Measurements from ENCODE around the gene AADACL4.
"Not testable (repeated sequence)": the region's sequence is repeated elsewhere in the genome, so short reads cannot be mapped to it uniquely, and the experiment has no call there.

Gene AADACL4

GRCh38 chr1:12712076-12712475 lies 68.2 kb downstream of the AADACL4 start:
- no peak for DNase-seq (ENCODE audit: low spot score)

GRCh38 chr1:12712929-12713328 lies 69.0 kb downstream of the AADACL4 start:
- no peak for DNase-seq (ENCODE audit: low spot score)

- not testable (repeated sequence) for DNase-seq (ENCODE audit: low spot score)
Observed at GRCh38 chr1:12713651-12714050, 69.8 kb downstream of the AADACL4 start.

- DNase-seq (ENCODE audit: low spot score), result no peak
Observed at GRCh38 chr1:12714710-12715475, 71.0 kb downstream of the AADACL4 start.

GRCh38 chr1:12715896-12716437 lies 72.1 kb downstream of the AADACL4 start, which contains the start of gene AADACL3:
TSS of gene AADACL3 (plus strand) at chr1:12716110. CDS start at chr1:12716177, 67 bp downstream.
- no peak for DNase-seq (ENCODE audit: low spot score)

Data from CD4-positive, alpha-beta T cell treated with Interleukin-6 at 100 ng/mL for 8 hours (primary cell).